Activated CD8-positive, alpha-beta memory T cell treated with anti-CD3 and anti-CD28 coated beads for 24 hours (primary cell): ENCODE measurements around the gene BCAS1.
"Not testable (repeated sequence)": the region's sequence is repeated elsewhere in the genome, so short reads cannot be mapped to it uniquely, and the experiment has no call there.

Experiments used
- DNase-seq: peaks from one replicate; pipeline ENCODE4 v3.0.0-alpha.2; 2020

Gene BCAS1

DNA sequence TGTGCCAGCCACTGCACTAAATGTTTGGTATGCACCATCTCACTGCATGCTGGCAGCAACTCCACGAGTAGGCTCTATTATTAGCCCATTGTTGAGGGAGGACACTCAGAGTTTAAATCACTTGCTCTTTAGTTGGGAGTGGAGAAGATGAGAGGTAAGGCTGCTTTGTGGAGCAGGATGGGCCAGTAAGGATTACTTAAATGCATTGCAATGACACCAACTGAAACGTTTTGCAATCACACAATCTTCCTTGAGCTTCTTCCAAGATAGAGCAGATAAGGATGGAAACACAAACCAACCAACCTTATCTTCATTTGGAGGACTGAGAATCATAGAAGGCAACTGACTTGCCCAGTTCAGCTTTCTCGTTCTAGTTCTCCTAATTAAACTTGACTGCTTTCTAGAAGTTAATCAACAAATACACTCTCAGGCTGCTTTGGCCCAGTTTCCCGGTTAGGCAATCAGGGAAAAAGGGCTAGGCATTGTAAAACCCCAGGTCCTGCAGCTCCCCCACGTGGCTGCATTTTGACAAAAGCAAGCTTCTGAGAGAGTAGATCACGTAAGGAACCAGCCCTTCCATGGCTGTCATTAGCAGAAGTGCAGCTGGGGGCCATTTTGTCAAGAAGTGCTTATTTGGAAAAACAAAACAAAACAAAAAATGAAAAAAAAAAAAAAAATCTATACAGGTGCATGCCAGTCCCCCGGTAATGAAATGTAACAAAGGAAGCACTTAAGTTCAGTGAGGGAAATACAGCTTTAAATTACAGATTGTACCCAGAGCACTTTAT, 130.6 kb downstream of the BCAS1 start:
- peak; percentile 86 for DNase-seq

DNA sequence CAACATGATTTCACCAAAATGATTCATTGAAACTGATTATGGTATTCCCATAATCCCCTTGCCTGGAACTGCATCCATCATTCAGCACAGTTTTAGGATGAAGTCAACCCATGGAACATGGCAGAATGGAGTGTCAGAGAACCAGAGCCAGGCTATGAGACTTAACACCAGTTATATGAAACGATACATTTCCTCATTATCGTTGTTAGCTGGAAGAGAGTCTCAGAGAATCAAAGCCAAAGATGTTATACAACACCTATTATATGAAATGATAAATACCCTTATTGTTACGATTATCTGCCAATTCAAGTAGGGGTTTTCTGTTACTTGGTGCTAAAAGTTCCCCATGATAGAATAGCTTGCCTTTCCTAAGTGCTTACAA, 131.2 kb downstream of the BCAS1 start:
- no peak for DNase-seq

DNA sequence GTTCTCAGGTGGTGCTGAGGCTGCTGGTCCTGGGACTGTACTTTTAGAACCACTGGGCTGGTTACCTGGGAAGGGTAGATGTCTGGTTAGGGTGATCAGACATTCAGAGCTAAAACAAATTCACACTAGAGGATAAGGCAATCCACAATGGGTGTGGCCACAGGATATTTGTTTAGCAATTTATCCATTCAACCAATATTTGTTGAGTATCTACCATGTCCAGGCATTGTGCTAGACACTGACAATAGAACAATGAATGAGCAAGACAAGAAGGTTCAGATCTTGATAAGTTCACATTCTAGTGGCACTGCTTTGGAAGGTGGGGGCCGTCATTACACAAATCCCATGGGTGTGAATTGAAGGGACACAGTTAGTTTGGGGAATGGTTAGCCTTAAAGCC, 131.7 kb downstream of the BCAS1 start:
- no peak for DNase-seq

DNA sequence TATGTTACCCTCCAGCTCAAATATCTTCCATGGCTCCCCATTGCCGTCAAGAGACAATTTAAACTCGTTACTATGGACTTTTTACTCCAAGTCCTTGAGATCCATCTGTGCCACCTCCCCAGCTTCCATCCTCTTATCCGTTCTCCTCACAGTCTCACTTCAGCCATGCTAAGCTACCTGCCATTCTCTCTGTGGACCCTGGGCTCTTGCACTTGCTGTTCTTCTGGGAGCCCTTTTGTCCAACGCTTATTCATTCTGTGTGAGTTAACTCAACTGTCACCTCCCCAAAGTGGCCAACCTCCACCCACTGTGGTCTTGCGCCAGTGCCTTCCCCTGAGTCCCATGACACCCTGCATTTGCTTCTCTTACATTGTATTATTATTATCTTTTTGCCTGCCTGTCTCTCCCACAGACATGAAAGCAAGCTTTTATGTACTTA, 132.4 kb downstream of the BCAS1 start:
- no peak for DNase-seq

DNA sequence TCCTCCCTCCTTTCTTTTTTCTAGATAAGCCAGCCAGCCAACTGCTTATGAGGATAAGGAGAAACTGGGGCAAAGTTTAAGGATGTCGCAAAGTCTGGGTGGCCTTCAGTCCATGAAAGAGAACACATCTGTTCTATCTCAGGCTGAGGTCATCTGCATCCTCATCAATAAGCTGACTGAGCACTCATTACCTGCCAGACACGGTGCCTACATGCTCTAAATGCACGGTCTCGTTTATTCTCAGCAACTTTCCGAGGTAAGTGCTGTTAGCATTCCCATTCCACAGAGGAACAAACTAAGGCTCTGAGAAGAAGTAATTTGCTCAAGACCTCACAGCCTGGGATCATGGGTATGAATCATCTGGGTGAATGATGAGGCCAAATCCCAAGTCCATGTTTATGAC, 133.1 kb downstream of the BCAS1 start:
- no peak for DNase-seq

DNA sequence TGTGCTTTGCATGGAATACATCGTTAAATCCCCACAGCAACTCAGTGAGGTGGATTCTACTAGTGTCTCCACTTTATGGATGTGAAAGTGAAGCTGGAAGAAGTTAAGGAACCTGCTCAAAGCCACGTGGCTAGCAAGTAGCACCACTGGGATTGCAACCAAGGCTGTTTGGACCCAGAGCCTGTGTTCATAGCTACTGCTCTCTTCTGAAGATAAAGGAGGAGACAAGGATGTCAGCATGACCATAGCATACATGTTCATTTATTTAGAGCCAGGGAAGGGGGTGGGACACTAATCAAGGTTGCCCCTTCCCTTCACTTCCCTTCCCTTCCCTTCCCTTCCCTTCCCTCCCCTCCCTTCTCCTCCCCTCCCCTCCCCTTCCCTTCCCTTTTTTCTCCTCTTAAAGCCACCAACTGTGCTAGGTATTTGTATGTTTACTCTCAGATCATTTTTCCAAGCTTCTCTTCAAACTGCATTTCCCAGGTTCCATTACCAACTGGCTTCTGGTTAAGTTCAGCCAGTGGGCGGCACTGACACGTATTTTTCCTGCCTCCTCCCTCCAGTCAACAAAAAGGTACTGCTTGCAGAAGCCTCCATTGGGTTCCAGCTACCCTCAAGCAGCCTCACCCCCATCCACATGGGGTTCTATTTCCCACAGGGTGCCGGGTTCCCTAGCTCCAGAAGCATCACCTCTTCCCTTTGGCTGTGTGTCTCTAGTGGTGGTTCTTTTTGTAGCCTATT, 134.9 kb downstream of the BCAS1 start:
- DNase-seq = no peak

DNA sequence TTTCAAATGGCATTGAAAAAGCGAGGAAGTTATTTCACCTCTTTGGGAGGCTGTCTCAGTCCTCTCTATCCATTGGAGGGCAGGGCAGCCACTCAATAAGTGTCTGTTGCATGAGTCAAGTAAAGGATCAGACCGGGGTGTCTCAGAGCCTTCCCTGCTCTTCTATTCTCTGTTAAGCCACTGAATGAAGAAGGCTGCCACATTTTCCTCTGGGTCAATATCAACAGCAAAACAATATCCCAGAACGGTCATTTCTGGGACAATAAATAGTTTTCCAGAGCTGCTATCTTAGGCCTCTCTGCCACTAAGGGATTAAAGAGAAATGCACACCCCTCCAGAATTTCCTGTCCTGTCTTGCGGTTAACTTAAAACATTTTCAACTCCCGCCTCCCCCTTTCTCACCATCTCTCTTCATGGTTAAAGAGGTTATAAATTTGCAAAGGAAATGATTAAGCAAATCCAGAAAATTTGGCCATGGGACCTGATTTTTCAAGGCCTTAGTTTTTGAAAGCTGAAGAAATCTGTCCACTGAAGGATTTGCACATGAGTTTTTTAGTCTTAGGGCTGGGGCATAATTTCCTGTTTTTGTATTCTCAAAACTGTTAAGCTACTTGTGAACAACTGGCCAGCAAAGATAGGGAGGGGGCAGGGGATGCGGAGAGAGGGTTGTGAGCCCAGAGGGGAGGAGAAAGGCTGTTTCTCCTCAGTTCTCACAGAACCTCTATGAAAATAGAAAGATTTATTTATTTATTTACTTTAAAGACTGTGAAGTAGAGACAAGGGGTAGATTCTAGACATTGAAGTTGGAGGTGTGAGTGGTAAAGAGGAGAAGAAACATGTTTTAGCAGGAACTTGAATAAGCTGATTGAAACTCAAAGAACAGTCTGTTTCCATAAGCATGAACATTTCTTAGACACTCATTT, 135.7 kb downstream of the BCAS1 start:
- no peak for DNase-seq

DNA sequence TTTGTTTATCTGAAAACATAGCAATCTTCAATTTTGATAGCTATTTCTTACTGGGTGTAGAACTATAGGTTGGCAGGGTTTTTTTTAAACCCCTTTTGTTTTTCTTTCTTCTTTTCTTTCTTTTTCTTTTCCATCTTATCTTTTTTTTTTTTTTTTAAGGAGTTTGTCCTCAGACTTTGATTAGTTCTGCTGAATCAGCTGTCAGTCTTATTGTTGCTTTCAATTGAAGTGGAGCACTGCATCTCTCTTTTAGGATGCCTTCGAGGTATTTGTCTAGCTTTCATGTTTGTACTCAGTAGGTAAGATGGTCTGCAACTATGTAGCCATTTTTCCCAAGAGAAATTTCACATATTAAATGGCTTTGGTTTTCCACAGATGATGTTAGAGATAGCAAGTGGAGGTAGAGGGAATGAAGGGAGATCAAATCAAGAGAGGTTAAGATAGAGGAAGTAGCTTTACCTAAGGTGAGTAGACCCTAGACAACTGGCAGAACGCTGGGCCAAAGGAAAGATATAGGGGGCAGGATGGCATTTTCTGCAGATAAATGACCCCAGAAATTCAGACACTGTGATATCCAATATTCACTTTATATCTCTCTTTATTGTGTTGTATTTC, 137.1 kb downstream of the BCAS1 start:
- no peak for DNase-seq

DNA sequence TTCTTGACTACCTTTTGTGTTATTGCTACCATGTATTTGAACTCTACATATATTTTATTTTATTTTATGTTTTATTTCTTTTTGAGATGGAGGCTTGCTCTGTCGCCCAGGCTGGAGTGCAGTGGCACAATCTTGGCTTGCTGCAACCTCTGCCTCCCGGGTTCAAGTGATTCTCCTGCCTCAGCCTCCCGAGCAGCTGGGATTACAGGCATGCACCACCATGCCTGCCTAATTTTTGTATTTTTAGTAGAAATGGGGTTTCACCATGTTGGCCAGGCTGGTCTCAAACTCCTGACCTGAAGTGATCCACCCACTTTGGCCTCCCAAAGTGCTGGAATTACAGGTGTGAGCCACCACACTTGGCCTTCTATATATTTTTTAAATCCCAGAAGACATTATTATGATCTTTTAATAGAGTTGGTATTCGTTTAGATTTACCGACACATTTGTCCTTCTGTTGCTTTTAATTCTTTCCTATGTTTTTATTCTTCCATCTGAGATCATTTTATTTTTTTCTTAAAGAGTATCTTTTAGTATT, 137.7 kb downstream of the BCAS1 start:
- DNase-seq = not testable (repeated sequence)

DNA sequence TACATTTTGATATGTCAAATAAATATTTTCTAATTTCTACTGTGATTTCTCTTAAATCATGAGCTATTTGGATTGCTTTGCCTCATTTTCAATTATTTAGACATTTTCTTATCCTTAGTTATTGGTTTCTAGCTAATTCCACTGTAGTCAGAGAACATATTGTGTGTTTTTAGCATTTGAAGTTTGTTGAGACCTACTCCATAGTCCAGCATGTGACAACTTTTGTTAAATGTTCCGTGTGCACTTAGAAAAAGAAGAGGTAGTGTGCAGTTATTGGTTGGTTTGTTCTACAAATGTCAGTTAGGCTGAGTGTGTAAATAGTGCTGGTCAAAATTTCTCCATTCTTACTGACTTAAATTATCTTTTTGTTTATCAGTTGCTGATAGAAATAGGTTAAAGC, 138.8 kb downstream of the BCAS1 start:
- DNase-seq = no peak

DNA sequence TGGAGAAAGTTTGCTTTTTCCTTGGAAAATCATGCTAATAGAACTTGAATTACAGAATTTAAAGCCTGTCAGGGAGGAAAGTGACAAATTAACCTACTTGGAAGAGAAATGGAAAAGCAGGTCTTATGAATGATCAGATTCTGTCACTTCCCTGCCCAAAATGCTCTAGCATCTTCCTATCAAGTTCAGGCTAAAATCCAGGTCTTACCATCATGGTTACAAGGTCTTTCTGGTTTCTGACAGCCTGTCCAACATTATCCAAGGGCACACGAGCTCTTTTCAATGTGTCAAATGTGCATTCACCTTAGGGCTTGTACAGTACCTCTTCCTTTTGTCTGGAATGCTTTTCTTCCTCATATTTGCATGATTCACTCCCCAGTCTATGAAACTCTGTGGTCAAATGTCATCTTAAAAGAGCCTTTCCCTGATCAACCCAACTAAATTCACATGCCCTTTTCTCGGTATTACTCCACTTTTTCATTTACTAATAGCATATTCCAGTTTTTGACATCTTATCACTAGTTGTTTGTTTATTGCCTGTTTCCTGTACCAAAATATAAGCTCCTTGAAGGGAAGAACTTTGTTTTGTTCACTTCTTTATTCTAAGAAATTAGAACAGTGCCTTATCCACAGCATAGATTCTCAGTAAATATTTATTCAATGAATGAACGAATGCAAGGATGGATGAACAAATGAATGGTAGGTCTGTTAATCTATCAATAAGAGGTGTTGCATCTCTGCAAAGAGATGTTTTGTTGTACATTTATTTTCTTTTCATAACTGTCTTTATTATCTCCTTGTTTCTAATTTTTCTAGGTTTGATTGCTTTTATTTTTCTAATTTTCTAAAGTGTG, 139.5 kb downstream of the BCAS1 start:
- peak; percentile 5 for DNase-seq

DNA sequence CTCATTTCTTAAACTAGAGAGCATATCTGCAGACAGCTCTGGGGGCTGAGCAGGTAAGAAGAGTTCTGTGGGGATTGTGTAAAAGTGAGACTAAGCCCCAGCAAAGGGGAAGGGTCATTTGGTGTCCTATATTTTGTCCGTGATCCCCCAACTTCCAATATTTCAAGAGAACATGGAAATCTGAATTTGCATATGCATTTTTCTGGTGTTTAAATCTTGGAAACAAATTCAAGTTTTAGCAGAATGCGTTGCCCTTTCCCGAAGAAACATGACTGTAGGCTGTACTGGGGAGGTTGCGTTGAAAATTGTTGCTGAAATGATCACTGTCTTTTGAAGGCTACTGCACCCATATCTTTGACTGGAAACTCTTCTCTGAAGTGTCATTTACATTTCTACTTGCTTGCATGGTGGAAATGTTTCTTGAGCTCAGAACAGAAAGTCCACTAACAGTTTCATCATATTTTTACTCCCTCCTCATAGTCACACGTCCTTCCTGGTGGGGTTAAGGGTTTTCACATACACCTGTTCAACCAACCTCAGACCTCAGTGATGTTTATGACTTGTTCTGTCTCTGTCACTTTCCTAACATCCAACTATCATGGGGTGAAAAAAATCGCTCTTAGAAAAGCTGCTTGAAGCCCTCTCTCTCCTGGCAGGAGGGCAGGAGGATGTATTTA, 140.3 kb downstream of the BCAS1 start:
- no peak for DNase-seq

DNA sequence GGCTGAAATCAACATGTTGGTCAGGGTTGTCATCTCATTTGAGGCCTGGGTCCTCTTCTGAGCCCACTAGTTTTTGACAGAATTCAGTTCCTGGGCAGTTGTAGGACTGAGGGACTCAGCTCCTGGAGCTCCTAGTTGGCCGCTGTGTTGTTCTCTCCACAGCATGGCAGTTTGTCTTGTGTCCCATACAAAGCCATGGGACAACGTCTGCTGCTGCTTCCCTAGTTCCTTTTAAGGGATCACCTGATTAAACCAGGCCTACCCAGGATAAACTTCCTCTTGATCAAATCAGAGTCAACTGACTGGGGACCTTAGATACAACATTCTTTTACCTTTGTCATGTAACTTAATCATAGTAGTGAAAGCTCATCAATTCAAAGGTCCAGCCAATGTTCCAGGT, 141.0 kb downstream of the BCAS1 start:
- no peak for DNase-seq

DNA sequence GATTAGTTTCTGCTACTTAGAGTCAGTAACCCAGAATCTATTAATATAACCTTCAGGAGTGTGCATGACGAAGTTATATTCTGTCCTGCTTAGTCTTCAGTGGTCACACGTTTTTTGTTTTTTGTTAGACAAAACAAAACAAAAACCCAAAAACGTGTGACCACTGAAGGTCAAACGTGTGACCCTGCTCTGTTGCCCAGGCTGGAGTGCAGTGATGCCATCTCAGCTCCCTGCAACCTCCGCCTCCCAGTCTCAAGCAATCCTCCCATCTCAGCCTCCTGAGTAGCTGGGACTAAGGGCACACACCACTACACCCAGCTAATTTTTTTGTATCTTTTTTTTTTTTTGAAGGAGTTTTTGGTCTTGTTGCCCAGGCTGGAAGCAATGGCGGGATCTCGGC, 142.4 kb downstream of the BCAS1 start:
- no peak for DNase-seq

DNA sequence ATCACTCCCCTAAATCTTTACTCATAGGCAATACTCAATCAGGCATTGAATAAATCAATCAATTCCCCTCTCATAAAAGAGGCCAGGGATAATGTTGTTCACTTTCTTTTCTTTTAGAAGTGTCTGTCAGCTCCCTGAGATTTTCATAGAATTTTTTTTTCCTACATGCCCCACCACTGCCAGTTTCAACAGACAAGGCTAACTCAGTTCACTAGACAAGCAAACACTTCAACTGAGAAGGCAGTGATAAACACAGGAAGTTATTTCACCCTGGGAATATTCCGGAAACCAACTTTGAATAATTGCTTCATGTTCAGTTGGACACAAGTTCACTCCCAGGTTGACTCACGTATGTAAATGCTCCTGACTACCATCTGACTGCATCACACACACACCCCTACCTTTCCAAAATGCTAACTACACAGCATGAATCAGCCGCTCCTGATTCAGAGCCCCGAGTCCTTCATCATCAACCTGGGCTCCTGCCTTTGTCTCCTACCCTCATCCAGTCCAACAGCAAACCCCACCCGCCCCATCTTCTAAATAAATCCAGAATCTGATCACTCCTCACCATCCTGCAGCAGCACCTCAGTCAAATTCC, 143.9 kb downstream of the BCAS1 start:
- DNase-seq = no peak

DNA sequence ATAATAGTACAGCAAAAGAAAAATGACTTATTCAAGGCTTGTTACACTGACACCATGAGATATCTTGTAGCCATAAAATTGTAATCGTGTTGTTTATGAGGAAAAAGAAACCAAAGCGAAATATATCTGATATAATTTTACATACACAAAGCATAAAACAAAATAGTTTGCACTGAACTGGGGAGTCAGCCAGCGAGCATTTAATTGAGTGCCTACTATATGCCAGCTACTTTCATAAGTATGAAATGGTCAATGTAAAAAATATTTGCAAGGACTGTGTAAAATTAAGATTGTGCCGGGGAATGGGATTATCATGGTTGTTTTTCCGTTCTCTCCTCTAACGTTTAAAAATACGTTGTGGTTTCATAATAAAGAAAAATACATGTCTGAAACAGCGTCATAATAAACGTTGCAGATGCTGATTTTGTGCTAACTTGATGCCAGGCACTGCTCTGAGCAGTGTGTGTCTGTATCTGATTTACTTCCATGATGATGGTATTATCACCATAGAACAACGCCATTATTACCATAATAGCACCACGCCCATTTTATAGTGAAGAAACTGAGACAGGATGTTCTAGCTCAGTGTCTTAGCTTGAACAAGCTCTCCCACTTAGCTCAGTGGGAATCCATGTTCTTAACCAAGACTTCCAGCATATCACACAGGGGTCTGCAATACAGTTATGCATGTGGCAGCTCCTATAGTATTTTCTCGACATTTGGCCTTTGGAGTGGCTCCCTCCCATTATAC, 144.6 kb downstream of the BCAS1 start:
- no peak for DNase-seq

DNA sequence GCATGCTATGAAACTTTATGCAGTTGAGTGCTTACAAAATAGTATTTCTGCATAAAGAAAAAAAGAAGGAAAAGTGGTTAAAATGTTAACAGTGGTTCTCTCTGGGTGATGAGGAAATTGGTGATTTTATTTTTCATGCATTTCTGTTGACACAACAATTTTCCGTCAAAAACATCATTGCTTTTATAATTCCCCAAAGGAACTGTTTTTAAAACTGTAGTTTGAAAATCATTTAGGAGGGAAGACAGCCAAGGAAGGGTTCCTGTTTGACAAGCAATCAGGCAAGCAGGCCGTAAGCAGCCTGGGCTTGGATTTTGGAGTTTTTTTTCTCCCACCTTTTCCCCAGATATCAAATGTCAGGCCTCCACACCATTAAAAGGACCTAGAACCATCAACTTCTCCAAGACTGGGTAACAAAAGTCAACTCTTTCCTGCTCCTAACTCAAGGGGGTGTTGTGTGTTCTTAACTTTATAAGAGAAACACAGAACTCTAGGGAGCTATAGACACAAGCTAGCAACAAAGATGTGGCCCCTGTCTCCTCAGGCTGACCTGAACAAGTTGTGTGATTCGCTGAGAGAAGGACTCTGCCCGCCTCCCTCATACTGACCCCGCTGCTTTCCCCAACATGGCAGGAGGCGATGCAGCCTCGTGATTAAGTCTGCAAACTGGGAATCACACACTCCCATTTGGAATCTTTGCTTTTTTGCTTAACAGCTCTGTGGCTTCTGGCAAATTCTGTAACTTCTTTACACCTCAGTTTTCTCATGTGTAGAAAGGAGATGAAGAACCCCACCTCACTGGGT, 146.6 kb downstream of the BCAS1 start:
- no peak for DNase-seq

DNA sequence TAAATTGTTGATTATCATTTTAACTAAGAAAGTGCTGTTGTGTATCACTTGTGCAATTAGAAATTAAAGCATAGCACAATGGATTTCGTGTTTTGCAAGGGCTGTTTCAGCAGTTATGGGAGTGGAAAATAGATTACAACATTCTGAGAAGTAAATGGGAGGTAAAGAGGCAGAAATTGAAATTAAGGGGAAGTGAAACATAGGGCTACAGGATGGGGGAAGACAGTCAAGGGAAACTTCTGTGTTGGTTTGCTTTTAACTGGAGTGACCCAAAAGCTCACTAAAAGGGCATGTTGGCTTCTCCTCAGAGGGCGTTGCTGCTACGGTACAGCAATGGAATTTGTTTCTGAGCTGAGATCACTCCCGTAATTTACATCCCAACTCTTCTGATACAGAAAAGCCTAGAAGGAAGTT, 147.5 kb downstream of the BCAS1 start:
- DNase-seq = no peak

DNA sequence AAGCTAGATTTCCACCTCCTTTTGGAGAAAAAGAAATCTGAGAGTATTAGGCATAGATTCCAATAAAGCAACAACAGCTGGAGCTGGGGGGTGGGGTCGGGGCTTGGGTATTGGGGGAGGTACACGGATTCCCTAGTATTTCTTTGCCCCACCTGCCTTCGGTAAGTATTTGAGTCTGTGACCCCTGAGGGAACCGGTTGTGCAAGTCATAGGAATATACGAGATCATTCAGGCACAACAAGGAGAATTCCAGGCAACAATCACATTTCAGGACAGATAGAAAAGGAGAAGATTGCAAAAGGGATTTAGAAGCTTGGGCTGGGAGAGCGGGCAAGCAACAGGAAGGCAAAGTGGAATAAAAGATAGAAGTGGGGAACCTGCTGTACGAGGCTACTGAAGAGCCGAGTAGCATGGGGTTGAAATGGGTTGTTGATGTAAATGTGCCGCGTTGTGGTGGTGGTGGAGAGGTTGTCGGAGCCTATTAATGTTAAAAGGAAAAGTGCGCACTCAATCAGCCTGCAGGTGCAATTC, 148.9 kb downstream of the BCAS1 start:
- no peak for DNase-seq
